DOHH2 (cell line): ENCODE data around the gene G6PC2.

ENCODE experiments used
- EZH2phosphoT487 ChIP-seq: fragments of 200-600 bp; sonication (generic); IDR thresholded peaks from 2 replicates; pipeline ENCODE4 v1.6.1; 2017; ENCODE audit warnings: borderline replicate concordance, mild to moderate bottlenecking, antibody characterized with exemption, low read length, moderate library complexity, mixed read lengths
- TF ChIP-seq, protein P1 (sequence below): fragments of 200-600 bp; sonication (generic); IDR thresholded peaks from one replicate; pipeline ENCODE4 v1.5.1; 2014; ENCODE audit warnings: antibody characterized with exemption, mild to moderate bottlenecking, low read depth, low read length; ENCODE audit not compliant: poor library complexity, severe bottlenecking

GRCh38 chr2:168951871-168952270 lies 50.8 kb downstream of the G6PC2 start:
- TF ChIP-seq, protein P1, sequence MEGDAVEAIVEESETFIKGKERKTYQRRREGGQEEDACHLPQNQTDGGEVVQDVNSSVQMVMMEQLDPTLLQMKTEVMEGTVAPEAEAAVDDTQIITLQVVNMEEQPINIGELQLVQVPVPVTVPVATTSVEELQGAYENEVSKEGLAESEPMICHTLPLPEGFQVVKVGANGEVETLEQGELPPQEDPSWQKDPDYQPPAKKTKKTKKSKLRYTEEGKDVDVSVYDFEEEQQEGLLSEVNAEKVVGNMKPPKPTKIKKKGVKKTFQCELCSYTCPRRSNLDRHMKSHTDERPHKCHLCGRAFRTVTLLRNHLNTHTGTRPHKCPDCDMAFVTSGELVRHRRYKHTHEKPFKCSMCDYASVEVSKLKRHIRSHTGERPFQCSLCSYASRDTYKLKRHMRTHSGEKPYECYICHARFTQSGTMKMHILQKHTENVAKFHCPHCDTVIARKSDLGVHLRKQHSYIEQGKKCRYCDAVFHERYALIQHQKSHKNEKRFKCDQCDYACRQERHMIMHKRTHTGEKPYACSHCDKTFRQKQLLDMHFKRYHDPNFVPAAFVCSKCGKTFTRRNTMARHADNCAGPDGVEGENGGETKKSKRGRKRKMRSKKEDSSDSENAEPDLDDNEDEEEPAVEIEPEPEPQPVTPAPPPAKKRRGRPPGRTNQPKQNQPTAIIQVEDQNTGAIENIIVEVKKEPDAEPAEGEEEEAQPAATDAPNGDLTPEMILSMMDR, result no peak
- no peak for TF ChIP-seq EZH2phosphoT487
